ENCODE results near the gene TMEM201.

Gene TMEM201

DNA sequence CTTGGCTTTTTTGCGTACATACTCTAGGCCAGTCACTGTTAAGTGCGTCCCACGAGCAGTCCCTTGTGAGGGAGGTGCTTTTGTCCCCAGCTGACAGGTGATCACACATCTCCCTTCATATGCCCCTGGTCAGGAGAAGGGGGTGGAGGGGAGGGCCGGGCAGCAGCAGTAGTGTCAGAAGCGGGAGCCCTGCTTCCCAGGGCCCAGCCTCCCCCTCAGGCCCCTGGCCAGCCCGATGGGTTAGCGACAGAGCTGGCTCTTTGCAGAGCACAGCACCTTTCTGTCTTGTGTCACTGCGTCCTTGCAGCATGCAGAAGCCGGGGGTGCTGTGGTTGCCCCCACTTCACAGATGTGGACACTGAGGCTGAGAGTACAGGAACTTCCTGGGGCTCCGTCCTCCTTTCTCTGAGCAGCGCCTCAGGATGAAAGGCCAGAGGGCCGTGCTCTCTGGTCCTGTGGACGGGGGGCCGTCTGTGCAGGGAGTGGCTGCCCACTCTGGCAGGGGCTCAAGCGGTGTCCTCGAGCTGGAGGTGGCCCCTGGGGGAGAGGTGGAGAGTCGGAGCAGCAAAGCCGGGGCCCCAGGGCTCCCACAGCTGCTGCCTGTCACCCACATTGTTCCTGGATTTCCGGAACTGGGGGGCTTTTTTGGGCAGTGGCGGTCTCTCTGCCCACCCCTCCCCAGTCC, 5.9 kb downstream of the TMEM201 start:
- H3K4me3 ChIP-seq (ENCODE audit: control insufficient read depth, low read depth, low read length): no peak overlapping the region
- TF ChIP-seq, protein P1, sequence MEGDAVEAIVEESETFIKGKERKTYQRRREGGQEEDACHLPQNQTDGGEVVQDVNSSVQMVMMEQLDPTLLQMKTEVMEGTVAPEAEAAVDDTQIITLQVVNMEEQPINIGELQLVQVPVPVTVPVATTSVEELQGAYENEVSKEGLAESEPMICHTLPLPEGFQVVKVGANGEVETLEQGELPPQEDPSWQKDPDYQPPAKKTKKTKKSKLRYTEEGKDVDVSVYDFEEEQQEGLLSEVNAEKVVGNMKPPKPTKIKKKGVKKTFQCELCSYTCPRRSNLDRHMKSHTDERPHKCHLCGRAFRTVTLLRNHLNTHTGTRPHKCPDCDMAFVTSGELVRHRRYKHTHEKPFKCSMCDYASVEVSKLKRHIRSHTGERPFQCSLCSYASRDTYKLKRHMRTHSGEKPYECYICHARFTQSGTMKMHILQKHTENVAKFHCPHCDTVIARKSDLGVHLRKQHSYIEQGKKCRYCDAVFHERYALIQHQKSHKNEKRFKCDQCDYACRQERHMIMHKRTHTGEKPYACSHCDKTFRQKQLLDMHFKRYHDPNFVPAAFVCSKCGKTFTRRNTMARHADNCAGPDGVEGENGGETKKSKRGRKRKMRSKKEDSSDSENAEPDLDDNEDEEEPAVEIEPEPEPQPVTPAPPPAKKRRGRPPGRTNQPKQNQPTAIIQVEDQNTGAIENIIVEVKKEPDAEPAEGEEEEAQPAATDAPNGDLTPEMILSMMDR (conservative IDR thresholded peaks at IDR 0.05; ENCODE audit: control insufficient read depth, insufficient read depth, low read depth, low read length): no peak
- no peak for DNase-seq (ENCODE audit: low read depth)

DNA sequence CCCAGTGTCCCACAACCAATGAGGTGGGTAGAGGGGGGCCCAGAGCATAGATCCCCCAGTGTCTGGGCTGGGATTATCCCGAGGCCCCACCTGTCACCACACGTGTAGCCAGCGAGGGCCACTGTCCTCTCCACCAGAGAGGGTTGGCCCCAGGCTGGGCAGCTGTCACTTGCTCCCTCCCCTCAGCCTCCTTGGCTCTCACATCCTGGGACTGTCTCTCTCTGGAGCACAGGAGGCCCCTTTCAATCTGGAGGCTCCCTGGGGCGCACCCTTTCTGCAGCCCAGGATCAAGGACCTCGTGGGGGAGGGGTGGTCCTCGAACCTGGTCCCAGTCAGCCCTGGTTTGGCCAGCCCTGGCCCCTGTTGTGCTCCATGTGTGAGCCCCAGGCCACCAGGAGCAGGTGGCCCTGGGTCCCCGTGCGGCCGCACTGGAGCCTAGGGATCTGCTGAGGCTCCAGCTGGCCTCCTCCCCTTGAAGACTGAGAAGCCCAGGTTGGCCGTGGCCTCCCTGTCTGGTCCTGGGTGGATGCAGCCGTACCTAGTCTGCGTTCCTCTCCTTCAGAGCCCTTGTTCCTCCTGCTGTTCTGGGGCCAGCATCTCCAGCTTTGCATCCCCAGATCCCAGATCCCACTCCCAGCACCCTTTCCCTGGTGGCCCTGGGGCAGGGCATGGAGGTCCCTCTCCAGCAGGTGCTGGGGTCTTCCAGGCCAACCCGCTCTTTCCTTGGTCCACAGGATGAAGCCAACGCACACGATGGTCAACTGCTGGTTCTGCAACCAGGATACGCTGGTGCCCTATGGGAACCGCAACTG, 6.7 kb downstream of the TMEM201 start:
- no peak overlapping the region for H3K4me3 ChIP-seq (ENCODE audit: control insufficient read depth, low read depth, low read length)
- TF ChIP-seq, protein P1 (conservative IDR thresholded peaks at IDR 0.05; ENCODE audit: control insufficient read depth, insufficient read depth, low read depth, low read length): no peak
- DNase-seq (ENCODE audit: low read depth): no peak

DNA sequence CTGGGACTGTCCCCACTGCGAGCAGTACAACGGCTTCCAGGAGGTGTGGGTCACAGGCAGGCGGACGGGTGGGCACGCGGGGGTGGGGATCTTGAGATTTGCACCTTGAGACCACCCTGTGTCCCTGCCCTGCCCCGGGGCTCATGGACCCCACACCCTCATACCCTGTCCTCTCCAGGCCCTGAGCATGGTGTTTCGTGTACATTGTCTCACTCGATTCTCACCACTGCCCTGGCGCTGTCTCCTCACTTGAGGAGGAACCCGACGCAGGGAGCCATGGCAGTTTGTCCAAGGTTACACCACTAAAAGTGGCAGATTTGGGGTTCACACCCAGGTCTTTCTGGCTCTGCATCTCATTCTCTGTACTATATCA, 7.2 kb downstream of the TMEM201 start:
- no peak for DNase-seq (ENCODE audit: low read depth)
- TF ChIP-seq, protein P1 (conservative IDR thresholded peaks at IDR 0.05; ENCODE audit: control insufficient read depth, insufficient read depth, low read depth, low read length): no peak
- no peak overlapping the region for H3K4me3 ChIP-seq (ENCODE audit: control insufficient read depth, low read depth, low read length)

DNA sequence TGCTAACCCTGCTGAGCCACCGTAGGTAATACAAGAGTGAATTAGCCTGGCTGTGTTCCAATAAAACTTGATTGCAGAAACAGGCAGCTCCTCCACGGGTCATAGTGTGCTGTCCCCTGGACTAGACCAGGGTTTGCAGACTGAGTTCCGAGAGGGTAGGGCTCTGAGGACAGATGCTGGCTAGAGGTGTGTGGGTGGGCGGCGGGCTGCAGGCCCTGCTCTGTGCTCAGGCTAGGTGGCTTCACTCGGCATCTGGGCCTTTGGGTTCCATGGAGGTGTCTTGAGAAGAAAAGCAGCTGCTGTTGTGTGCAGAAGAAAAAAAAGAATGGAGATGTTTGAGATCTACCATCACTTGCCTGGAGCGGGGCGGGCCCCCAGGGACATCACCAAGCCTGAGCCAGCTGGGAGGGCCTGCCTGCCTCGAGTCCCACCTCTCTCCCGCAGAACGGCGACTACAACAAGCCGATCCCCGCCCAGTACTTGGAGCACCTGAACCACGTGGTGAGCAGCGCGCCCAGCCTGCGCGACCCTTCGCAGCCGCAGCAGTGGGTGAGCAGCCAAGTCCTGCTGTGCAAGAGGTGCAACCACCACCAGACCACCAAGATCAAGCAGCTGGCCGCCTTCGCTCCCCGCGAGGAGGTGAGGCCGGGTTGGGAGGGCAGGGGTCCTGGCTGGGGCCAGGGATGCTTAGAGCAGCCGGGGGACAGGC, 7.9 kb downstream of the TMEM201 start:
- TF ChIP-seq, protein P1 (conservative IDR thresholded peaks at IDR 0.05; ENCODE audit: control insufficient read depth, insufficient read depth, low read depth, low read length): no peak
- no peak overlapping the region for H3K4me3 ChIP-seq (ENCODE audit: control insufficient read depth, low read depth, low read length)
- no peak for DNase-seq (ENCODE audit: low read depth)

DNA sequence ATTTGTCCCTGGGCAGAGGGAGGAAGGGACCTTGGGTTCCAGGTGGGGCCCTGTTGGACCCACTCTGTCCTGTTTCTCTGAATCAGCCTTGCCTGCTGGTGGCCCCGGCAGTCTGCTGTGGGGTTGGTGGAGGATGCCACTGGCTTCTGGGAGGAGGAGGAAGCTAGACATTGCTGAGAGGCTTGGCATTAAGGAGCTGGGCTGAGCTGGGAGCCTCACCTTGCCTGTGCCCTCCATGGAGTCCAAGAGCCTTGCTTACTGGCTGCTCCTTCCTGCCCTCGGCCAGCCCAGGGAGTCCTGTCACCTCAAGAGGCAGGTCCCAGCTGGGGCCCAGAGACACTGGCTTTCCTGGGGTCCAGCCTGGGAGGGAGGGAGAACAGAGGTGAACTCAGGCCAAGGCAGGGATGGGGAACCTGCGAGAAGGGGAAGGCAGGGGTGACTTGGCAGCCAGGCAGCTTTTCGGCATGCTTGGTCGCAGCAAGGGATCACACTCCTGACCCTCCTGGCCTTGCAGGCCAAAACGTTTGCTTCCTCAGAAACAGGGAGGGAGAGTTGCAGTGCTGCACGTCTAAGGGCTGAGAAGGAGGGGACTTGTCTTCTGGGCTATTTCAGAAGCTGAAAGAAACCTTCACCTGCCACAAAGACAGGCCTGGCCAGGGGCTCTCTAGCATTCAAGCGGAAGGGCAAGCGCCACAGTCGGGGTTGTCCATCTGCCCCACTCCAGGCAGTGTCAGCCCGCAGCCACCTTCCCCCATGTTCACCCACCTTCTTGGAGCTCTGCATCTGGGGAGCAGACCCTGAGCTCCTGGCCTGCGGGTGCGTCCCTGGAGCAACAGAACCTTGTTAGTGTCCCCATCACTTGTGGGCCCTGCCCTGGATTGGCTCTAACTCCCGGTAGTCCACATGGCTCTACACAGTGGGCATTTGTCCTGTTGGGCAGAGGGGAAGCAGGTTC, 8.9 kb downstream of the TMEM201 start:
- H3K4me3 ChIP-seq (ENCODE audit: control insufficient read depth, low read depth, low read length): no peak overlapping the region
- TF ChIP-seq, protein P1 (conservative IDR thresholded peaks at IDR 0.05; ENCODE audit: control insufficient read depth, insufficient read depth, low read depth, low read length): no peak
- DNase-seq (ENCODE audit: low read depth): no peak

DNA sequence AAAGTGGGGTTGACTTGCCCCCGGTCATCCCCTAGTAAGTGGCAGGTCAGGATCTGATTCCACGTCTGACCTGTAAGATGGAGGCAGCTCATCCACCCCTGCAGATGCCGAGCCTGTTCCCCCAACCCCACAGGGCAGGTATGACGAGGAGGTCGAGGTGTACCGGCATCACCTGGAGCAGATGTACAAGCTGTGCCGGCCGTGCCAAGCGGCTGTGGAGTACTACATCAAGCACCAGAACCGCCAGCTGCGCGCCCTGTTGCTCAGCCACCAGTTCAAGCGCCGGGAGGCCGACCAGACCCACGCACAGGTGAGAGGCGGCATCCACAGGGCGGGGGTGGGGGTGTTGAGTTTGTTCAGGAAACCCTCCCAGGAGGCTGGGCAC, 9.6 kb downstream of the TMEM201 start:
- H3K4me3 ChIP-seq (ENCODE audit: control insufficient read depth, low read depth, low read length): no peak overlapping the region
- DNase-seq (ENCODE audit: low read depth): no peak
- TF ChIP-seq, protein P1 (conservative IDR thresholded peaks at IDR 0.05; ENCODE audit: control insufficient read depth, insufficient read depth, low read depth, low read length): no peak

All from fibroblast of mammary gland (primary cell).